ENCODE measurements around the gene TTC7B.

DNA sequence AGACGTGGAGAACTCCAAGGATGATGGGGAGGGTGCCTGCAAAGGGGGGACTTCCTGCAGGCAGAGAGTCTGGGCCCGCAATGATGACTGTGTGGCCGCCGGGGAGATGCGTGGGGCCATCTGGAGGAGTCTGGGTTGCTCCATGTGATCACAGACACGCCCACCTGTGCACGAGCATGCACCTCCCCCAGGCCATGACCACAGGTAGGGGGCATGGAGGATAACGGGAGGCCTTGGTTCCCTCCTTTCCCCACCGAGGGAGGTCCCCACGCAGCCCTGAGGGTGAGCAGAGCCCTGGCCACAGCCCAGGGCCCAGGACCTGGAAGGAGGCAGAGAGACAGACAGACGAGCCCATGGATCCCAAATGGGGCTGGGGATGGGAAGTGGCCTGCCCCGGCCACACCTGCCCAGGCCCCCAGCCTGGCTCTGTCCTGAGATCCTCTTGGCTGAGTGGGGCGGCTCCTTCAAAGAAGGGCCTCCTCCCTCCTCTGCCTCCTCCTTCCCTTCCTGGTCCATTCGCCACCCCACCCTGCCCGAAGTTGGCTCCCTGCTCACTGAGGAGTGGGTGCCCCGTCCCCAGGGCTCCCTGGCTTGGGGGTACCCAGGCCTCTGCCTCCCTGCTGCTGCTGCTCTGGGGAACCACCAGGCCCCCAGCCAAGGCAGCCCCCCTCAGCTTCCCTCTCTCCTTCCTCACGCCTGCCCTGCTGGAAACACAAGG is 281.2 kb downstream of the TTC7B start:
- TF ChIP-seq EZH2phosphoT487 (IDR thresholded peaks at IDR 0.05; ENCODE audit: insufficient read depth, low read depth) (no peak), EZH2 (IDR thresholded peaks at IDR 0.05; ENCODE audit: insufficient read depth, poor library complexity, severe bottlenecking) (no peak)
